PC-3 (cell line): Measurements from ENCODE around the gene ZDHHC13. TPM values are rescaled to one million over a fixed set of nuclear protein-coding genes. Genes with fewer than 3 reads are reported as not detected.

Experiments used
- ATAC-seq: fragments of 200-7000 bp; cut with Tn5 transposase; 2 replicates; pipeline ENCODE4 v1.9.1; 2020; ENCODE audit warnings: mild to moderate bottlenecking, moderate library complexity
- BruUV-seq: library from RNA; stranded (reverse); fragments of 400-500 nt; replicated peaks from 2 replicates; lab custom pipeline; 2021; lab: Mats Ljungman, UMichigan
- CTCF ChIA-PET: fragments of 300-600 bp; sonication (Branson Sonifier 250); formaldehyde crosslinking; loops from one replicate; lab custom pipeline; 2022; ENCODE audit warnings: antibody characterized with exemption; lab: Charles Lee
- POLR2A ChIA-PET: fragments of 300-600 bp; sonication (Branson Sonifier 250); formaldehyde crosslinking; loops from one replicate; lab custom pipeline; 2022; ENCODE audit warnings: antibody characterized with exemption; ENCODE audit not compliant: unreplicated experiment; lab: Charles Lee
- DNase-seq: peaks from one replicate; pipeline ENCODE4 v3.0.0-alpha.2; 2015
- H2AFZ ChIP-seq: fragments of 300-600 bp; sonication (generic); 2 replicates; pipeline ENCODE4 v1.6.0; 2016; ENCODE audit warnings: antibody characterized with exemption, low read length
- H3F3A ChIP-seq: fragments of 300-600 bp; sonication (generic); one replicate; pipeline ENCODE4 v1.6.0; 2017; ENCODE audit warnings: antibody characterized with exemption, low read length, control low read depth, mild to moderate bottlenecking; ENCODE audit not compliant: unreplicated experiment
- H3K27ac ChIP-seq: fragments of 300-600 bp; sonication (generic); 2 replicates; pipeline ENCODE4 v1.5.1; 2016; ENCODE audit warnings: mild to moderate bottlenecking, low read length
- H3K27me3 ChIP-seq: fragments of 300-600 bp; sonication (generic); 2 replicates; pipeline ENCODE4 v1.6.1; 2016; ENCODE audit warnings: low read length, mixed read lengths
- H3K36me3 ChIP-seq: fragments of 300-600 bp; sonication (generic); 2 replicates; pipeline ENCODE4 v1.6.1; 2016; ENCODE audit warnings: low read depth, mixed run types, low read length, mixed read lengths
- H3K4me1 ChIP-seq: fragments of 300-600 bp; sonication (generic); 2 replicates; pipeline ENCODE4 v1.5.1; 2016; ENCODE audit warnings: low read length; ENCODE audit not compliant: insufficient read depth
- H3K4me2 ChIP-seq: fragments of 300-600 bp; sonication (generic); 2 replicates; pipeline ENCODE4 v1.6.0; 2016; ENCODE audit warnings: low read length
- H3K4me3 ChIP-seq: fragments of 300-600 bp; sonication (generic); 2 replicates; pipeline ENCODE4 v1.5.1; 2016; ENCODE audit warnings: mild to moderate bottlenecking, low read length, mixed read lengths
- H3K79me2 ChIP-seq: fragments of 300-600 bp; sonication (generic); 2 replicates; pipeline ENCODE4 v1.6.1; 2017; ENCODE audit warnings: low read length, mixed read lengths
- H3K9ac ChIP-seq: fragments of 300-600 bp; sonication (generic); 2 replicates; pipeline ENCODE4 v1.6.0; 2016; ENCODE audit warnings: mild to moderate bottlenecking, low read length
- H3K9me2 ChIP-seq: fragments of 300-600 bp; sonication (generic); replicated peaks from 2 replicates; pipeline ENCODE4 v1.6.1; 2016; ENCODE audit warnings: mixed run types, low read length, mixed read lengths
- H3K9me3 ChIP-seq: fragments of 300-600 bp; sonication (generic); 2 replicates; pipeline ENCODE4 v1.6.1; 2016; ENCODE audit warnings: low read length, mixed read lengths
- H4K20me1 ChIP-seq: fragments of 300-600 bp; sonication (generic); 2 replicates; pipeline ENCODE4 v1.6.1; 2016; ENCODE audit warnings: low read length, mixed read lengths
- CTCF ChIP-seq: fragments of 300-600 bp; sonication (generic); conservative IDR thresholded peaks from 2 replicates; pipeline ENCODE4 v1.5.1; 2017; ENCODE audit warnings: antibody characterized with exemption, low read depth, mild to moderate bottlenecking, low read length
- EZH2 ChIP-seq: fragments of 300-600 bp; sonication (generic); IDR thresholded peaks from one replicate; pipeline ENCODE4 v1.6.1; 2017; ENCODE audit warnings: antibody characterized with exemption, mild to moderate bottlenecking, low read length; ENCODE audit not compliant: unreplicated experiment
- EZH2phosphoT487 ChIP-seq: fragments of 300-600 bp; sonication (generic); IDR thresholded peaks from 2 replicates; pipeline ENCODE4 v1.6.1; 2018; ENCODE audit warnings: mild to moderate bottlenecking, antibody characterized with exemption, low read length, borderline replicate concordance
- intact Hi-C: fragments of 100-400 bp; cut with micrococcal nuclease; formaldehyde crosslinking; loops from 2 replicates; pipeline ENCODE4 v1.9.0; 2023
- total RNA-seq: library from RNA; depleted of rRNA; stranded (reverse); fragments of >200 nt; gene quantifications from 2 replicates; pipeline ENCODE4 v1.2.3, GENCODE V29; 2014

Gene ZDHHC13
- total RNA-seq, 1 experiment from 2014 or later = 21.2 TPM

DNA sequence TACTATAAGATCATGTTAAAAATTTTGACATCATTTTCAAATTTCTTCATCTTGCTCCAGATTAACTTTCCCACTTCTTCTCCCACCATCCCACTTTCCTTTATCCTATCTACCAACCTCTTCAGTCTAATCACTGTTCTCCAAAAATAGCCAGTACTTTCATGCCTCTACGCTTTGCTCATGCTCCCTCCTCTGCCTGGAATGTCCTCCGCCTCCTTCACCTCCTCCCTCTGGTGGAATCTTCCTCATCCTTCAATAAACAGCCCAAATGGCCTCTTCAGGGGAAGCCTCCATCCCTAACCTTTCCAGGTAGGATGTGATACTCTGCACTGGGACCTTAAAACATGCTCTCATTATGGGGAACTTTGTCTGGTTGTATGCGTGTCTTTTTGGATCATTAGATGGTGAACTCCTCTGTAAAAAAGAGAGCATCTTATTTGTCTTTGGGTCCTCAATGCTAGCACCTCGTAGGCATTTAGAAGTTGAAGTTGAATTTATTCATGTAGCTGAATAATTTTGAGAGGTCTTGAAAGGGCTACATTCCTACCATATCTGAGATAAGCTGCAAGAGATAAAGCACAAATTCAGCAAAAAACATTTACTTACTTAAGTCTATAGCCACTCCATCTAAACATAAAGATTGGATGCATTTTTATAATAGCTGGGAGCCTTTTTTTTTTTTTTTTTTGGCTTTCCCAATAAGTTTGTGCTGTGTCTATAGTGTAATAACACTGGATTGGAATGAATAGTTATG lies 92.8 kb downstream of the ZDHHC13 start:
- peaks cover 10% of the 10 kb centered on the region for H3K27me3 ChIP-seq
- no peaks in the 10 kb centered on the region for H3K36me3 ChIP-seq
- no peak for ATAC-seq
- H3K27ac ChIP-seq = no peak overlapping the region
- TF ChIP-seq CTCF (no peak), EZH2phosphoT487 (no peak), EZH2 (no peak)
- H3K9me3 ChIP-seq = no peaks in the 10 kb centered on the region
- ChIA-PET CTCF (interaction anchor here (0.7 kb wide), 1 partner anchor 335 kb away, joined by 4 read pairs; no protein-coding TSS in a partner anchor), POLR2A (no interaction called here)
- H3F3A ChIP-seq = no peaks in the 10 kb centered on the region
- no peaks in the 10 kb centered on the region for H3K4me1 ChIP-seq
- H3K4me3 ChIP-seq = no peak overlapping the region
- DNase-seq = no peak
- no peaks in the 10 kb centered on the region for H3K79me2 ChIP-seq
- H3K4me2 ChIP-seq = no peak overlapping the region
- intact Hi-C loops = no loop called here
- no peak overlapping the region for H2AFZ ChIP-seq
- no peak overlapping the region for H3K9ac ChIP-seq
- no peaks in the 10 kb centered on the region for H4K20me1 ChIP-seq
- no TSS peak for BruUV-seq
- no peaks in the 10 kb centered on the region for H3K9me2 ChIP-seq

GRCh38 chr11:19216021-19216420 lies 99.1 kb downstream of the ZDHHC13 start:
- Histone ChIP-seq H3F3A (no peaks in the 10 kb centered on the region), H3K9me2 (no peaks in the 10 kb centered on the region), H3K36me3 (no peaks in the 10 kb centered on the region), H3K79me2 (no peaks in the 10 kb centered on the region), H4K20me1 (no peaks in the 10 kb centered on the region), H3K9me3 (no peaks in the 10 kb centered on the region), H3K4me3 (no peak overlapping the region), H3K27me3 (no peaks in the 10 kb centered on the region), H2AFZ (no peak overlapping the region), H3K4me2 (no peak overlapping the region), H3K4me1 (peaks cover 9% of the 10 kb centered on the region; the same call in 1 of the 2 replicates), H3K9ac (no peak overlapping the region), H3K27ac (no peak overlapping the region)
- no peak for ATAC-seq
- TF ChIP-seq EZH2 (no peak), CTCF (no peak), EZH2phosphoT487 (no peak)
- ChIA-PET CTCF (interaction anchor here (0.6 kb wide), 1 partner anchor 136 kb away, joined by 3 read pairs; no protein-coding TSS in a partner anchor), POLR2A (interaction anchor here (0.6 kb wide), 1 partner anchor 33 kb away, joined by 4 read pairs; no protein-coding TSS in a partner anchor)
- intact Hi-C loops = no loop called here
- BruUV-seq = no TSS peak
- no peak for DNase-seq
